Loucy (cell line): Measurements from ENCODE around the gene LRRTM4.

Source experiments
- H2AFZ ChIP-seq: fragments of 200-600 bp; sonication (generic); 2 replicates; pipeline ENCODE4 v1.6.0; 2016; ENCODE audit warnings: antibody characterized with exemption, mild to moderate bottlenecking, low read length, moderate library complexity
- H3F3A ChIP-seq: fragments of 200-600 bp; 2 replicates; pipeline ENCODE4 v1.6.0; 2016; ENCODE audit warnings: antibody characterized with exemption, low read depth, mild to moderate bottlenecking
- H3K27me3 ChIP-seq: fragments of 200-600 bp; sonication (generic); 2 replicates; pipeline ENCODE4 v1.6.1; 2014; ENCODE audit warnings: low read length, mild to moderate bottlenecking; ENCODE audit not compliant: insufficient read depth, poor library complexity, severe bottlenecking
- H3K36me3 ChIP-seq: fragments of 200-600 bp; sonication (generic); 2 replicates; pipeline ENCODE4 v1.6.1; 2016; ENCODE audit warnings: low read length; ENCODE audit not compliant: insufficient read depth
- H3K4me1 ChIP-seq: fragments of 200-600 bp; sonication (generic); 2 replicates; pipeline ENCODE4 v1.5.1; 2014; ENCODE audit warnings: low read length, mild to moderate bottlenecking; ENCODE audit not compliant: insufficient read depth, poor library complexity, severe bottlenecking
- H3K4me2 ChIP-seq: fragments of 200-600 bp; sonication (generic); 2 replicates; pipeline ENCODE4 v1.6.0; 2014; ENCODE audit warnings: antibody characterized with exemption, low read length, low read depth, mild to moderate bottlenecking; ENCODE audit not compliant: poor library complexity, severe bottlenecking
- H3K4me3 ChIP-seq: fragments of 200-600 bp; sonication (generic); 2 replicates; pipeline ENCODE4 v1.5.1; 2014; ENCODE audit warnings: low read length, mild to moderate bottlenecking, mixed read lengths; ENCODE audit not compliant: poor library complexity, severe bottlenecking
- H3K79me2 ChIP-seq: fragments of 200-600 bp; sonication (generic); 2 replicates; pipeline ENCODE4 v1.6.1; 2014; ENCODE audit warnings: low read length; ENCODE audit not compliant: insufficient read depth
- H3K9ac ChIP-seq: fragments of 200-600 bp; sonication (generic); 2 replicates; pipeline ENCODE4 v1.6.0; 2014; ENCODE audit warnings: mild to moderate bottlenecking, low read depth, low read length, moderate library complexity; ENCODE audit not compliant: poor library complexity, severe bottlenecking
- H3K9me2 ChIP-seq: fragments of 200-600 bp; sonication (generic); replicated peaks from 2 replicates; pipeline ENCODE4 v1.6.1; 2016; ENCODE audit warnings: low read depth, low read length, mixed read lengths
- H3K9me3 ChIP-seq: fragments of 200-600 bp; sonication (generic); 2 replicates; pipeline ENCODE4 v1.6.1; 2014; ENCODE audit warnings: mild to moderate bottlenecking, antibody characterized with exemption, low read length, low read depth; ENCODE audit not compliant: insufficient read depth
- H4K20me1 ChIP-seq: fragments of 200-600 bp; sonication (generic); 2 replicates; pipeline ENCODE4 v1.6.0; 2014; ENCODE audit warnings: antibody characterized with exemption, low read length, mild to moderate bottlenecking; ENCODE audit not compliant: insufficient read depth, poor library complexity, severe bottlenecking
- CTCF ChIP-seq: fragments of 200-600 bp; sonication (generic); conservative IDR thresholded peaks from 2 replicates; pipeline ENCODE4 v1.5.1; 2014; ENCODE audit warnings: mild to moderate bottlenecking, antibody characterized with exemption, low read length
- EZH2phosphoT487 ChIP-seq: fragments of 200-600 bp; IDR thresholded peaks from 2 replicates; pipeline ENCODE4 v1.6.1; 2018; ENCODE audit warnings: antibody characterized with exemption, mild to moderate bottlenecking, moderate library complexity, borderline replicate concordance

Gene LRRTM4

GRCh38 chr2:77018219-77018618 lies 504.0 kb downstream of the LRRTM4 start:
- Histone ChIP-seq H3K4me2 (no peak overlapping the region), H3K9me2 (no peaks in the 10 kb centered on the region), H3K4me1 (no peaks in the 10 kb centered on the region)

GRCh38 chr2:77017355-77017745 lies 504.8 kb downstream of the LRRTM4 start:
- H3K36me3 ChIP-seq = no peaks in the 10 kb centered on the region
- H3K4me3 ChIP-seq = no peak overlapping the region
- no peaks in the 10 kb centered on the region for H3K27me3 ChIP-seq
- H3K9ac ChIP-seq = no peak overlapping the region
- H3K79me2 ChIP-seq = no peaks in the 10 kb centered on the region
- H3K4me2 ChIP-seq = no peak overlapping the region
- H3K9me2 ChIP-seq = no peaks in the 10 kb centered on the region
- no peaks in the 10 kb centered on the region for H3F3A ChIP-seq
- no peak for TF ChIP-seq CTCF
- TF ChIP-seq EZH2phosphoT487 = no peak
- no peaks in the 10 kb centered on the region for H3K4me1 ChIP-seq
- no peak overlapping the region for H2AFZ ChIP-seq
- H4K20me1 ChIP-seq = no peaks in the 10 kb centered on the region
- no peaks in the 10 kb centered on the region for H3K9me3 ChIP-seq

More at GRCh38 chr2:77018219-77018618, 504.0 kb downstream of the LRRTM4 start:
- H4K20me1 ChIP-seq = no peaks in the 10 kb centered on the region
- H3K4me3 ChIP-seq = no peak overlapping the region
- no peaks in the 10 kb centered on the region for H3K27me3 ChIP-seq
- no peaks in the 10 kb centered on the region for H3F3A ChIP-seq
- H3K36me3 ChIP-seq = no peaks in the 10 kb centered on the region
- no peak overlapping the region for H3K9ac ChIP-seq
- H3K79me2 ChIP-seq = no peaks in the 10 kb centered on the region
- no peaks in the 10 kb centered on the region for H3K9me3 ChIP-seq
- no peak overlapping the region for H2AFZ ChIP-seq
- TF ChIP-seq EZH2phosphoT487 (no peak), CTCF (no peak)

GRCh38 chr2:77016443-77017354 lies 505.5 kb downstream of the LRRTM4 start:
- H3K36me3 ChIP-seq = no peaks in the 10 kb centered on the region
- H2AFZ ChIP-seq = no peak overlapping the region
- no peaks in the 10 kb centered on the region for H4K20me1 ChIP-seq
- no peak overlapping the region for H3K9ac ChIP-seq
- H3K4me3 ChIP-seq = no peak overlapping the region
- H3F3A ChIP-seq = no peaks in the 10 kb centered on the region
- H3K79me2 ChIP-seq = no peaks in the 10 kb centered on the region
- no peaks in the 10 kb centered on the region for H3K9me3 ChIP-seq
- H3K4me1 ChIP-seq = no peaks in the 10 kb centered on the region
- H3K4me2 ChIP-seq = no peak overlapping the region
- TF ChIP-seq EZH2phosphoT487 (no peak), CTCF (no peak)
- H3K9me2 ChIP-seq = no peaks in the 10 kb centered on the region
- H3K27me3 ChIP-seq = no peaks in the 10 kb centered on the region
